Retina (tissue), 1 donor: Measurements from ENCODE around the gene WDR81.
"Not testable (repeated sequence)": the region's sequence is repeated elsewhere in the genome, so short reads cannot be mapped to it uniquely, and the experiment has no call there.

Experiments used
- DNase-seq: peaks from one replicate; pipeline ENCODE4 v3.0.0-alpha.2; 2016

The WDR81 gene

GRCh38 chr17:1724351-1724868, at the start of gene WDR81:
TSS of gene WDR81 (plus strand) at chr17:1724704. CDS start at chr17:1724960, 256 bp downstream.
- peak; percentile 68 for DNase-seq

GRCh38 chr17:1676401-1676800, 48.1 kb upstream of the WDR81 start:
- no peak for DNase-seq

GRCh38 chr17:1683459-1683858, 41.0 kb upstream of the WDR81 start:
- no peak for DNase-seq

- DNase-seq = peak; percentile 99
These were observed 39.9 kb upstream of the WDR81 start, which contains the start of gene PRPF8 for GRCh38 chr17:1684378-1685189. TSS of gene PRPF8 (minus strand) at chr17:1684867. CDS start at chr17:1684571, 296 bp downstream.

GRCh38 chr17:1686086-1686485, 38.4 kb upstream of the WDR81 start:
- no peak for DNase-seq

- not testable (repeated sequence) for DNase-seq
These were observed 36.1 kb upstream of the WDR81 start for GRCh38 chr17:1688405-1688804.

GRCh38 chr17:1690544-1691221, 33.8 kb upstream of the WDR81 start:
- DNase-seq = no peak

GRCh38 chr17:1693339-1693738, 31.2 kb upstream of the WDR81 start:
- no peak for DNase-seq

- no peak for DNase-seq
These were observed 29.1 kb upstream of the WDR81 start for GRCh38 chr17:1695365-1695764.

- DNase-seq = no peak
These were observed 26.8 kb upstream of the WDR81 start for GRCh38 chr17:1697681-1698080.

GRCh38 chr17:1699891-1700290, 24.6 kb upstream of the WDR81 start:
- DNase-seq = not testable (repeated sequence)

- DNase-seq = no peak
These were observed 21.4 kb upstream of the WDR81 start for GRCh38 chr17:1703063-1703462.

- DNase-seq = no peak
These were observed 19.5 kb upstream of the WDR81 start for GRCh38 chr17:1705004-1705403.

GRCh38 chr17:1707107-1707506, 17.4 kb upstream of the WDR81 start:
- no peak for DNase-seq

- not testable (repeated sequence) for DNase-seq
These were observed 15.6 kb upstream of the WDR81 start for GRCh38 chr17:1708791-1709346.

- DNase-seq = no peak
These were observed 15.0 kb upstream of the WDR81 start for GRCh38 chr17:1709403-1709951.

GRCh38 chr17:1709971-1710806, 14.3 kb upstream of the WDR81 start, which contains the start of gene TLCD2:
TSS of gene TLCD2 (minus strand) at chr17:1710377. CDS start at chr17:1710242, 135 bp downstream.
- peak; percentile 68 for DNase-seq

- no peak for DNase-seq
These were observed 13.5 kb upstream of the WDR81 start for GRCh38 chr17:1710807-1711553.

GRCh38 chr17:1711804-1712203, 12.7 kb upstream of the WDR81 start:
- no peak for DNase-seq

GRCh38 chr17:1712271-1712670, 12.2 kb upstream of the WDR81 start:
- no peak for DNase-seq

GRCh38 chr17:1713160-1713877, 11.2 kb upstream of the WDR81 start:
- DNase-seq = no peak
